ES-I3 (cell line): ENCODE results near the gene ZCCHC18.
A peak's percentile ranks its signal among the peaks of the same experiment; 100 is the strongest.

Source experiments
- H3K36me3 ChIP-seq: 2 replicates; pipeline ENCODE4 v1.6.1; 2013; ENCODE audit warnings: mild to moderate bottlenecking, low read length, control low read depth, moderate library complexity; ENCODE audit not compliant: insufficient read depth
- H3K4me1 ChIP-seq: 2 replicates; pipeline ENCODE4 v1.6.1; 2013; ENCODE audit warnings: mild to moderate bottlenecking, control low read depth, low read length; ENCODE audit not compliant: insufficient read depth
- H3K9ac ChIP-seq: 2 replicates; pipeline ENCODE4 v1.6.1; 2013; ENCODE audit warnings: low read depth, mild to moderate bottlenecking, low read length, moderate library complexity
- H3K9me3 ChIP-seq: 2 replicates; pipeline ENCODE4 v1.6.1; 2013; ENCODE audit warnings: mild to moderate bottlenecking, low read length, moderate library complexity; ENCODE audit not compliant: control insufficient read depth, insufficient read depth

Gene ZCCHC18

DNA sequence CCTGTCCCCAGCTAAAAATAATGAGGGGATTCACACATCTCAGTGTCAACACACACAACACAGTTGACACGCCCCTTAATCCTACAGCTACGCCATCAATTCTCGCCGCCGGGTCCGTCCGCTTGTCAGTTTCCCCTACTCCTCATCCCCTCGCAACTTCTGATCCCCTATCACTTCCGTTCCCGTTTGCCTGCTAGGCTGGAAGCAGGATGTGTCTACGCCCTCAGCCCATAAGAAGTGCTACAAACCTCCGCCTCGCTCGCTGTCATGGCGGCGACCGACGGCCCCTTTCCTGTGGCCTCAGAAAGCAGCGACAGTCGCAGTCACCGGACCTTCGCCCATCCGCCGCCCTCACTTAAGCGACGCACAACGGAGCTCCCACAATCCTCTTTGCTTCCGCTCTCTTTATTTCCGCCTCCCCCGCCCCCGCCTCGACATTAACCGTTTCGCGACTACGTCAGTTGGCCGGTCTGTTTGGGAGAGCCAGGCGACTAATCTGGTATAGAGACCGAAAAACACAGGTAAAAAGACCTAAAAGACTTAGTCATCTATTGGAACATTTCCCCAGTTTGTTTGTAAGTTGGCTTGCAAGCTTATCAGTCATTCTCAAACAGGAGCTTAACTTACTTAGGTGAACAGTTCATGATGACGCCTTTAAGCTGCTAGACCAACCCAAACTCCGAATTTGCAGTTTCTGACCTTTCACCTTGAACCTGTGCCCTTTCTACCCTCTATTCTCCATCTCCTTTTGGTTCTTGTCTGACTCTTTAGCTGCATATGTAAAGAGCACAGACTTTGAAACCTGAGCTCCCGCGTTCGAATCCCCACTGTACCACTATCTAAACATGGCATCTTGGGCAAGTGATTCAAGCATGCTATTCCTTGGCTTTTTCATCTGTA, 44.6 kb downstream of the ZCCHC18 start, which contains the start of gene SLC25A53:
Gene SLC25A53 (minus strand): TSS at position 380 of the 900 bp plus-strand sequence. CDS start 51,752 bp downstream, outside the sequence.
- 0 out of 2 replicates have a peak, but pooled peaks cover 3% of the 10 kb centered on the region for H3K4me1 ChIP-seq
- H3K9me3 ChIP-seq: no peaks in the 10 kb centered on the region

More for the DNA sequence above, 44.6 kb downstream of the ZCCHC18 start, which contains the start of gene SLC25A53:
- no peaks in the 10 kb centered on the region for H3K36me3 ChIP-seq
- peak within 1 kb of the TSS; percentile 97 for H3K9ac ChIP-seq
